Fibroblast of peridontal ligament (primary cell): ENCODE measurements around the gene ATG5.

Experiments used
- DNase-seq: peaks from one replicate; pipeline ENCODE4 v3.0.0-alpha.2; 2010; ENCODE audit errors: extremely low read depth

ATG5 gene

GRCh38 chr6:106220485-106220884 is 105.1 kb downstream of the ATG5 start:
- no peak for DNase-seq

- DNase-seq, result peak; percentile 36
Observed at GRCh38 chr6:106216527-106216926, 109.0 kb downstream of the ATG5 start.

GRCh38 chr6:106215608-106216007 is 110.0 kb downstream of the ATG5 start:
- DNase-seq, result no peak

GRCh38 chr6:106214531-106214930 is 111.0 kb downstream of the ATG5 start:
- DNase-seq, result no peak

GRCh38 chr6:106213660-106214289 is 111.8 kb downstream of the ATG5 start:
- DNase-seq, result no peak

GRCh38 chr6:106212576-106212975 is 113.0 kb downstream of the ATG5 start:
- no peak for DNase-seq

GRCh38 chr6:106206905-106207304 is 118.7 kb downstream of the ATG5 start:
- no peak for DNase-seq

- no peak for DNase-seq
Observed at GRCh38 chr6:106204961-106205360, 120.6 kb downstream of the ATG5 start.

GRCh38 chr6:106199998-106200397 is 125.6 kb downstream of the ATG5 start:
- DNase-seq, result peak; percentile 95

GRCh38 chr6:106199331-106199730 is 126.2 kb downstream of the ATG5 start:
- DNase-seq, result peak; percentile 60

GRCh38 chr6:106197441-106197840 is 128.1 kb downstream of the ATG5 start:
- no peak for DNase-seq

GRCh38 chr6:106194949-106195921 is 130.3 kb downstream of the ATG5 start:
- DNase-seq, result peak; percentile 68

GRCh38 chr6:106192824-106193223 is 132.7 kb downstream of the ATG5 start:
- peak; percentile 59 for DNase-seq

GRCh38 chr6:106188104-106188794 is 137.3 kb downstream of the ATG5 start:
- DNase-seq, result no peak

- DNase-seq, result no peak
Observed at GRCh38 chr6:106187424-106187982, 138.1 kb downstream of the ATG5 start.

GRCh38 chr6:106186714-106187113 is 138.8 kb downstream of the ATG5 start:
- no peak for DNase-seq

- no peak for DNase-seq
Observed at GRCh38 chr6:106186172-106186571, 139.4 kb downstream of the ATG5 start.

- no peak for DNase-seq
Observed at GRCh38 chr6:106185615-106186014, 139.9 kb downstream of the ATG5 start.

GRCh38 chr6:106184629-106185028 is 140.9 kb downstream of the ATG5 start:
- DNase-seq, result peak; percentile 69

- DNase-seq, result no peak
Observed at GRCh38 chr6:106183430-106183829, 142.1 kb downstream of the ATG5 start.

- no peak for DNase-seq
Observed at GRCh38 chr6:106182455-106182854, 143.1 kb downstream of the ATG5 start.
